SK-N-SH treated with all-trans-retinoic acid at 6 μM for 48 hours (cell line): ENCODE data around the gene CERK.

ENCODE experiments used
- ATAC-seq: fragments of 200-7000 bp; cut with Tn5 transposase; 3 replicates; pipeline ENCODE4 v1.9.1; 2020; ENCODE audit warnings: mild to moderate bottlenecking, moderate library complexity
- ARNTL ChIP-seq: fragments of 450-650 bp; formaldehyde crosslinking; IDR thresholded peaks from 2 replicates; pipeline ENCODE4 v1.5.0; 2020; ENCODE audit warnings: low read depth, mild to moderate bottlenecking, moderate library complexity, borderline replicate concordance
- CREB5 ChIP-seq: fragments of 250-450 bp; sonication (Bioruptor Pico); IDR thresholded peaks from 2 replicates; pipeline ENCODE4 v1.5.1; 2020; ENCODE audit warnings: low read depth, mild to moderate bottlenecking, moderate library complexity
- CSDC2 ChIP-seq: fragments of 250-450 bp; sonication (Bioruptor Pico); IDR thresholded peaks from 2 replicates; pipeline ENCODE4 v1.5.0; 2020; ENCODE audit warnings: mild to moderate bottlenecking, moderate library complexity
- CSRNP3 ChIP-seq: fragments of 250-450 bp; sonication (Bioruptor Pico); IDR thresholded peaks from 2 replicates; pipeline ENCODE4 v1.5.1; 2021; ENCODE audit warnings: mild to moderate bottlenecking, moderate library complexity
- ESRRG ChIP-seq: fragments of 250-450 bp; sonication (Bioruptor Pico); IDR thresholded peaks from 2 replicates; pipeline ENCODE4 v1.6.1; 2021; ENCODE audit warnings: mild to moderate bottlenecking
- ISL1 ChIP-seq: fragments of 250-450 bp; sonication (Bioruptor Pico); IDR thresholded peaks from 2 replicates; pipeline ENCODE4 v2.1.2; 2022; ENCODE audit warnings: mild to moderate bottlenecking, moderate library complexity
- OSR1 ChIP-seq: fragments of 250-450 bp; sonication (Bioruptor Pico); IDR thresholded peaks from 2 replicates; pipeline ENCODE4 v1.8.0; 2022; ENCODE audit warnings: moderate library complexity, mild to moderate bottlenecking, inconsistent platforms
- PATZ1 ChIP-seq: fragments of 250-450 bp; sonication (Bioruptor Pico); IDR thresholded peaks from 2 replicates; pipeline ENCODE4 v1.8.0; 2020; ENCODE audit warnings: mild to moderate bottlenecking, moderate library complexity, borderline replicate concordance
- PPARA ChIP-seq: fragments of 250-450 bp; sonication (Bioruptor Pico); IDR thresholded peaks from 2 replicates; pipeline ENCODE4 v1.5.0; 2020; ENCODE audit warnings: mild to moderate bottlenecking, borderline replicate concordance
- RARB ChIP-seq: fragments of 250-450 bp; sonication (Bioruptor Pico); IDR thresholded peaks from 2 replicates; pipeline ENCODE4 v1.8.0; 2021; ENCODE audit warnings: mild to moderate bottlenecking, moderate library complexity
- SNAI2 ChIP-seq: fragments of 250-450 bp; sonication (Bioruptor Pico); IDR thresholded peaks from 2 replicates; pipeline ENCODE4 v1.5.0; 2020; ENCODE audit warnings: mild to moderate bottlenecking, moderate library complexity
- TOX ChIP-seq: fragments of 250-450 bp; sonication (Bioruptor Pico); IDR thresholded peaks from 2 replicates; pipeline ENCODE4 v1.8.0; 2021; ENCODE audit warnings: mild to moderate bottlenecking, moderate library complexity, borderline replicate concordance
- ZC3H10 ChIP-seq: fragments of 250-450 bp; sonication (Bioruptor Pico); IDR thresholded peaks from 2 replicates; pipeline ENCODE4 v1.5.1; 2021; ENCODE audit warnings: mild to moderate bottlenecking, moderate library complexity
- ZFP3 ChIP-seq: fragments of 250-450 bp; sonication (Bioruptor Pico); IDR thresholded peaks from 2 replicates; pipeline ENCODE4 v1.5.0; 2020; ENCODE audit warnings: mild to moderate bottlenecking, moderate library complexity
- ZFP30 ChIP-seq: fragments of 450-650 bp; formaldehyde crosslinking; IDR thresholded peaks from 2 replicates; pipeline ENCODE4 v1.5.0; 2022; ENCODE audit warnings: mild to moderate bottlenecking, moderate library complexity
- ZNF565 ChIP-seq: fragments of 450-650 bp; formaldehyde crosslinking; conservative IDR thresholded peaks from 2 replicates; pipeline ENCODE4 v1.5.0; 2020; ENCODE audit warnings: low read depth, mild to moderate bottlenecking, moderate library complexity
- ZNF70 ChIP-seq: fragments of 450-650 bp; formaldehyde crosslinking; IDR thresholded peaks from 2 replicates; pipeline ENCODE4 v1.5.0; 2020; ENCODE audit warnings: mild to moderate bottlenecking, moderate library complexity
- ZNF8 ChIP-seq: fragments of 450-650 bp; formaldehyde crosslinking; IDR thresholded peaks from 2 replicates; pipeline ENCODE4 v1.5.0; 2020; ENCODE audit warnings: mild to moderate bottlenecking, moderate library complexity
- TF ChIP-seq, protein P1 (sequence below): fragments of 250-450 bp; sonication (Bioruptor Pico); IDR thresholded peaks from 2 replicates; pipeline ENCODE4 v1.5.0; 2020; ENCODE audit warnings: mild to moderate bottlenecking, moderate library complexity

The CERK gene

DNA sequence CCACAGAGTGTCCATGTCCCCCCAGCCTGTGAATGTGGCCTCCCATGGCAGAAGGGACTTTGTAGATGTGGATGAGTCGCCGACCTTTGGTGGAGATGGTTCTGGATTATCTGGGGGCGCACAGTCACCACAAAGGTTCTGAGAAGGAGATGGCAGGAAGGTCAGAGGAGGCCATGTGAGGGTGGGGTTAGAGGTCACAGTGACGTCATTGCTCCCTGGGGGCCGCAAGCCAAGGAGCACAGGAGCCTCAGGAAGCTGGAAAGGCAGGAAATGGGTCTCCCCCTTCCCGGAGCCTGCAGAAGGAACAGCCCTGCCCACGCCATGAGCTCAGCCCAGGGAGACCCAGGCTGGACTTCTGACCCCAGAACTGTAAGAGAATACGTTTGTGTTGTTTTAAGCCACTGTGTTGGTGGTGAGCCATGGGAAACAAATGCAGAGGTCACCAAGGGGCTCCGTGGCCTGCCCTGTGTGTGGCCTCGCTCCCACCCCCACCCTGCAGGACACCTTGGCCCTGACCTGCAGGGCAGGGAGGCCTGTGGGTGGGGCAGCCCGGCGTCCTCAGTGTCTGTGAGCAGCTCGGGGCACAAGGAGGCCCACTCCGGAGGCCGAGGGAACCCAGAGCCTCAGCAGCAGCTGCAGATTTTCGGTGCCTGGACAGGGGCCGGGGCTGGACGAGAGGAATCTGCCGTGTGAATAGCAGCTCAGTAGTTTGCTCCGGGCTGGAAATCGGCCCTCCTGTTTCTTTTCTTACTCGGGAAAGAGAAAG lies 85.8 kb downstream of the CERK start:
- TF ChIP-seq ZNF8 (CRISPR knock-in tag) = no peak
- no peak for TF ChIP-seq PPARA (CRISPR knock-in tag)
- TF ChIP-seq ESRRG (CRISPR knock-in tag) = no peak
- TF ChIP-seq, protein P1, sequence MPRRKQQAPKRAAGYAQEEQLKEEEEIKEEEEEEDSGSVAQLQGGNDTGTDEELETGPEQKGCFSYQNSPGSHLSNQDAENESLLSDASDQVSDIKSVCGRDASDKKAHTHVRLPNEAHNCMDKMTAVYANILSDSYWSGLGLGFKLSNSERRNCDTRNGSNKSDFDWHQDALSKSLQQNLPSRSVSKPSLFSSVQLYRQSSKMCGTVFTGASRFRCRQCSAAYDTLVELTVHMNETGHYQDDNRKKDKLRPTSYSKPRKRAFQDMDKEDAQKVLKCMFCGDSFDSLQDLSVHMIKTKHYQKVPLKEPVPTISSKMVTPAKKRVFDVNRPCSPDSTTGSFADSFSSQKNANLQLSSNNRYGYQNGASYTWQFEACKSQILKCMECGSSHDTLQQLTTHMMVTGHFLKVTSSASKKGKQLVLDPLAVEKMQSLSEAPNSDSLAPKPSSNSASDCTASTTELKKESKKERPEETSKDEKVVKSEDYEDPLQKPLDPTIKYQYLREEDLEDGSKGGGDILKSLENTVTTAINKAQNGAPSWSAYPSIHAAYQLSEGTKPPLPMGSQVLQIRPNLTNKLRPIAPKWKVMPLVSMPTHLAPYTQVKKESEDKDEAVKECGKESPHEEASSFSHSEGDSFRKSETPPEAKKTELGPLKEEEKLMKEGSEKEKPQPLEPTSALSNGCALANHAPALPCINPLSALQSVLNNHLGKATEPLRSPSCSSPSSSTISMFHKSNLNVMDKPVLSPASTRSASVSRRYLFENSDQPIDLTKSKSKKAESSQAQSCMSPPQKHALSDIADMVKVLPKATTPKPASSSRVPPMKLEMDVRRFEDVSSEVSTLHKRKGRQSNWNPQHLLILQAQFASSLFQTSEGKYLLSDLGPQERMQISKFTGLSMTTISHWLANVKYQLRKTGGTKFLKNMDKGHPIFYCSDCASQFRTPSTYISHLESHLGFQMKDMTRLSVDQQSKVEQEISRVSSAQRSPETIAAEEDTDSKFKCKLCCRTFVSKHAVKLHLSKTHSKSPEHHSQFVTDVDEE (CRISPR knock-in tag) = no peak
- TF ChIP-seq ZFP30 (CRISPR knock-in tag) = no peak
- TF ChIP-seq ZNF565 (CRISPR knock-in tag) = no peak
- no peak for TF ChIP-seq OSR1 (CRISPR knock-in tag)
- no peak for TF ChIP-seq CSRNP3 (CRISPR knock-in tag)
- no peak for TF ChIP-seq ZFP3
- TF ChIP-seq ISL1 (CRISPR knock-in tag) = no peak
- no peak for TF ChIP-seq TOX (CRISPR knock-in tag)
- TF ChIP-seq CREB5 = no peak
- TF ChIP-seq RARB (CRISPR knock-in tag) = no peak
- no peak for TF ChIP-seq ZC3H10 (CRISPR knock-in tag)
- no peak for ATAC-seq

- TF ChIP-seq PPARA (CRISPR knock-in tag) (no peak), OSR1 (CRISPR knock-in tag) (no peak), PATZ1 (no peak)
- ATAC-seq = no peak
These were observed 86.7 kb downstream of the CERK start for GRCh38 chr22:46651316-46651715.

DNA sequence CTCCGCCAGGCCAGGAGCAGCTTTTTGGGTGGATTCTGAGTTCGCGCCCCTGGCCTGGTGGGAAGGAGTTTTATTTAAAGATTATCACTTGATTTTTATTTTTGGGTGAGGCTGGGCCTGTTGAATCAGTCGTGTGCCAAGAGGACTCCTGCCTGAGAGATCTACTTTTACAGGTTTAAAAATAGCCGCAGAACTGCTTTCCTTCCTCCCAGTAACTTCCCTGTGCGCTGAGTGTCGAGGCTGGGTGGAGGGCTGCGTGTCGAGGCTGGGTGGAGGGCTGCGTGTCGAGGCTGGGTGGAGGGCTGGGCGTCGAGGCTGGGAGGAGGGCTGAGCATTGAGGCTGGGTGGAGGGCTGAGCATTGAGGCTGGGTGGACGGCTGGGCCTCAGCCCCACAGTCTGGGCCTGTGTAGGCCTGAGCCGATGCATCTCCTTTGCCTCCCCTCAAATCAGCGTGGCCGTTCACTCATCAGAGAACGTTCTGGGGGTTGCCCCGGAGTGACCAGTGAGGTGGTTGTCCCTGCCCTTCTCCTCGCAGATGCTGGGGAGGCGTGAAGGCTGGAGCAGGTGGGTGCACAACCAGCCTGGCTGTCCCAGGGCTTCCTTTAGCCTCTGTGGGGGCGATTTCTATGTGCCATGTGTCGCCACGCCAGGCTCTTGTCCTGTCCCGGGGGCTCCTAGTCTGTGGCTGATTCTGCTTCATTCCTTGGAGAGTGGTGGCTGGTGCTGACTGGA lies 87.8 kb downstream of the CERK start:
- no peak for TF ChIP-seq CSRNP3 (CRISPR knock-in tag)
- no peak for TF ChIP-seq PPARA (CRISPR knock-in tag)
- no peak for TF ChIP-seq ISL1 (CRISPR knock-in tag)
- no peak for TF ChIP-seq ZFP30 (CRISPR knock-in tag)
- no peak for TF ChIP-seq ZFP3
- TF ChIP-seq CREB5 = no peak
- TF ChIP-seq CSDC2 = no peak
- TF ChIP-seq PATZ1 = no peak
- no peak for TF ChIP-seq RARB (CRISPR knock-in tag)
- TF ChIP-seq ZNF8 (CRISPR knock-in tag) = no peak
- no peak for TF ChIP-seq ZNF70
- no peak for TF ChIP-seq ARNTL (CRISPR knock-in tag)
- no peak for TF ChIP-seq SNAI2 (CRISPR knock-in tag)
- TF ChIP-seq, protein P1 (CRISPR knock-in tag) = no peak
- no peak for ATAC-seq
